ENCODE results near the gene BHLHA15.

The BHLHA15 gene

DNA sequence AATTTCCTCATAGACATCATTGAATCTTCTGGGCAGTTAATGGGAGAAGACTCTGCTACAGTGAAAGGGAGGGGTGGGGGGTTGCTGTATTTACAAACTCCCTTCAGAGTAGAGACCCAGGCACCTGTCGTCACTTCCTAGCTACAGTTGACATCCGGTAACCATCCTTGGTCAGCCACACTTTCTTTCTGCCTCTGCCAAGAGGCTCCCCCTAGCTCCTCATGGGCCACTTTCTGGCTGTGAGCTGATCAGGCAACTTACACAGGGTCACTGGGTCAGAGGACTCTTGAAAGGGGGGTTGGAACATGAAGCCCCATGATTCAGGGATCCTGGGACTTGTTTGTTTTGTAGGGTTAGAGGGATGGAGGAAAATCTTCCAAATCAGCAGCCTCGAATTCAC, 39.5 kb downstream of the BHLHA15 start:
- DNase-seq, result peak; percentile 25

DNA sequence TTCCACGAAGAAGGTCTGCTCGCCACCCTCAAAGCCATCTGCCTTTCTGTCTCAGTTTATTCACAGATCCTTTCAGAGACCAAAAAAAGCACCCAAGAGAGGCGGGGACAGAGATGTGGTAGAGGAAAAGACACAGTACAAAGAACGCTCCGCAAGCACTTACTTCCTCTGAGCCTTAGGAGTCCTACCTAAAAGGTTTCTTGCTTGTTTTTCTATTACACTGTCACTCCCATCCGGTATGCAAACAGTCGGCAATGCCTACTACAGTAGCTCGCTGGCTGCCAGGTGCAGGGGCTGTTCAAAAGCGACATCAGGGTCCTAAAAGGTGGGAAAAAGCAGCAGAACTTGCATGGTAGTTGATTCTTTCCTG, 40.0 kb downstream of the BHLHA15 start:
- DNase-seq, result no peak

DNA sequence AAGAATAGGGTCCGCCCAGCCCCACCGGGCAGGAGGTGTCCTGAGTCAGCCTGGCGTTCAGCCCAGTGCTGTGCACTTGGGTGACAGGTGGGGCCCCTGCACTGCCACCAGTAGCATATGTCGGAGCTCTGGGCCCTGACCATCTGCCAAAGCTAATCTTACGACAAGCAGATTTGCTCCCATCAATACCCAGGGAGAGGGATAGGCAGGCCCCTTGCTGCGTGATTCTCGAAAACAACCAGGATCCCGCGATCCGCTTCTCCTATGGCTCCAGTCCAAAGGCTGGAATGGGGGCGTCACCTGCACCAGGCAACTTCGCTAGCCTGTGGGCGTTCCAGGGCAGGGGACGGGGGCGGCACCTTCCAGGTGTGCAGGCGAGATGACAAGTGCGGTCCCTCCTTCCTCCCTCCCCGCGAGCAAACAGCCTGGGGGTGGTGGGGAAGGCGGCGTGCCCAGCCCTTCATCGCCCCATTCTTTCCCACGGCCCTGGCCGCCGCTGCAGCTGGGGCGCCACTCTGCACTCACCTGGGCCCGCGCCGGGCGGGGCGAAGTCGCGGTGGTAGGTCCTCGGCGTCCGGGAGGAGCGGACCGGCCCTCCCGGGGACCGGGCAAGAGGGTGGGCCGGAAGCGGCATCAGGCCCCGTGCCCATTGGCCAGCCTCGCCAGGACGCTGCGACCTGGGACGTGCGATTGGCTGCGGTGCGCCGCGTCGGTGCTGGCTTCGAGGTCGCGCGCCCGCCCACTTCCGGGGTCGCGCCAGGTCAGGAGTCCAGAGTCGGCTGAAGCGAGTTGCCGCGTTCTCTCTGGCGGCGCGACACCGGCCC, 40.6 kb downstream of the BHLHA15 start, which contains the start of gene TECPR1:
Gene TECPR1, minus strand, starts transcription at position 632 of the 824 bp plus-strand sequence. CDS start 6,086 bp downstream, outside the sequence.
- peak; percentile 83 for DNase-seq

DNA sequence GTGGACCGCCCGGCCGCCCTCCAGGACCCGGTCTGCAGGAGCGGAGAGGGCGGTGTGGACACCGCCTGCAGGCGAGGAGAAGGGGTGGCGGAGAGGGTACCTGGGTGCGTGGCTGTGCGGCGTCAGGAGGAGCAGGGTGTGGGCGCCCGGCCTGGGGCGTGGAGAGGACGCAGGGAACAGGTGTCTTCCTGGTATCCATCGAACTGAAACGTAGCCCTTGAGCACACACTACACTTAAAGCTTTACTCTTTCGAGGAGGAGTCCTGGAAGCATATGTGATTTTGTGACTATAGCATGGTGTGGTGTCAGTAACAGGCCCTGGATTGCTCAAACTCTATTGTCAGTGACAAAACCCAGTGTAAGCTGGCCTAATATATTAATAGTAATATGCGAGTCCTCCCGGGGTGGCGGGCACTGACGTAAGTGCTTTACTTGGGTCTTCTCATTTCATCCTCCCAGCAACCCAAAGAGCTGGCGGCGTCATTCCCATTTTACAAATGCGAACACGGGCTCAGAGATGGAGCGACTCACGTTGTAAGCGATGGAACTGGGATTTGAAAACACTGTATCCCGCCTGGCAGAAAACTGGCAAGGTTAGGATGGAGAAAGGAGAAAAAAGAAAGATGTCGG, 41.3 kb downstream of the BHLHA15 start:
- no peak for DNase-seq

DNA sequence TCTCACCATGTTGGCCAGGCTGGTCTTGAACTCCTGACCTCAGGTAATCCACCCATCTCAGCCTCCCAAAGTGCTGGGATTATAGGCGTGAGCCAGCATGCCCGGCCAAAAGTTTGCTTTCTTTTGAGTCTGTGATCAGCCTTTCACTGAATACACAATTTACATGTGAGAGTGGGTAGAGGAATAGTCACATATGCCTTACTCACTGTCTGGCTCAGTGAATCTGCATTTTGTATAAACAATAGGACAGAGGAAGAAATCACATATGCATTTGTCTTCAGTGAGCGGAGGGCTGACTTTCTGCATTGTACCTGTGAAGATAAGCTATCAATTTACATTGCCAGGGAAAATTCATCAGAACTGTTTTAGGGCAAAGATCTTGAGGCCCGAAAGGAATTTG, 43.3 kb downstream of the BHLHA15 start:
- no peak for DNase-seq

DNA sequence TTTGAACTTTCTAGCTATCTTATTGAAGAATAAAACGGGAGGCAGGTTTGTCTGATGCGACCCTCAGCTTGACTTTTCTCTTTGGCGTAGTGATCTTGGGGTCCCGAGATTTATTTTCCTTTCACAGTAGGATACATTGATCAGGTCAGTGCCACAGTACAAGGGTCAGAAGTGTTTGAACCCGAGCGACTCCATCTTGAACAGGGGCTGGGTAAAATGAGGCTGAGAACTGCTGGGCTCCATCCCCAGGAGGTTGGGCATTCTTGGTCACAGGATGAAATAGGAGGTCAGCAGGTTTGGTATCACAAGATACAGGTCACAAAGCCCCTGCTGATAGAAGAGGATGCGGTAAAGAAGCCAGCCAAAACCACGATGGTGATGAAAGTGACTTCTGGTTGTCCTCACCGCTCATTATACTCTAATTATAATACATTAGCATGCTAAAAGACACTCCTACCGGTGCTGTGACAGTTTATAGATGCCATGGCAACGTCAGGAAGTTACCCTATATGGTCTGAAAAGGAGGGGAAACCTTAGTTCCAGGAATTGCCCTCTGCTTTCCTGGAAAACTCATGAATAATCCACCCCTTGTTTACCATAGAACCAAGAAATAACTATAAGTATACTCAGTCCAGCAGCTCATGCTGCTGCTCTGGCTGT, 43.8 kb downstream of the BHLHA15 start:
- DNase-seq, result no peak

DNA sequence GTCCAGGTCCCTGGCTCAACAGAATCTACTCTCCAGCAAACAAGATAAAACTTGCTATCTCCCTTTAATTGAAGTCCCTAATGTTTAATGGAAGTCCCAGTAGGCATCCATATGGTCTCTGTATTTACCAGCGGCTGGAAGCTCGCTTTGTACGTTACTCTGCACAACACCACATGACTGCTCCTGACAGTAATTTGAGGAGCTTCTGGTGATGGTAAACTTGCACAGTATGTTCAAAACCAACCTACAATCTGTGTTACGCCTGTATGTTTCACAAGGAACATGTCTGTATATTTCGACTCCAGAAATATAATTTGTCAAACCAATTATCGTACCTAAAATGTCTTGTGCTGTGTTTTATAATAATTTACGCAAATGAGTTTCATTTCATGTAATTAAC, 45.2 kb downstream of the BHLHA15 start:
- no peak for DNase-seq

DNA sequence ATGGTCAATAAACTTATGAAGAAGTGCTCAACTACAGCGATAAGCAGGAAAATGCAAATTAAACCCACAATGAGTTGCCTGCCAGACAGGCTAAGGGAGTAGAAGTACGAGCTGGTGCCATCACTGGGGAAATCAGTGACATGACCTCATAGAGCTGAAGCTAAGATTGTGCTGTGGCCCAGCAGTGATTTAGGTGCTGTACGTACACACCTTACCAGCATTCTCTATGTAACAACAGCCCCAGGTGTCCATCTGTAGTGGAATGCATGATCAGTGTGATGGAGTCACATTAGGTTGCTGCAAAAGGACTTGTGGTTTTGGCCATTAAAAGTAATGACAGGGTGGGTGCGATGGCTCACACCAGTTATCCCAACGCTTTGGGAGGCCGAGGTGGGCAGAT, 46.5 kb downstream of the BHLHA15 start:
- DNase-seq, result no peak
